Measurements from ENCODE around the gene ALDH1B1. TPM values are rescaled to one million over a fixed set of nuclear protein-coding genes. Genes with fewer than 3 reads are reported as not detected.

Gene ALDH1B1
- total and polyA plus RNA-seq, 2 of the 13 experiments (the other 11 are each of a cell fraction or from before 2014, with no cell fraction given): 45.1 to 125 TPM

DNA sequence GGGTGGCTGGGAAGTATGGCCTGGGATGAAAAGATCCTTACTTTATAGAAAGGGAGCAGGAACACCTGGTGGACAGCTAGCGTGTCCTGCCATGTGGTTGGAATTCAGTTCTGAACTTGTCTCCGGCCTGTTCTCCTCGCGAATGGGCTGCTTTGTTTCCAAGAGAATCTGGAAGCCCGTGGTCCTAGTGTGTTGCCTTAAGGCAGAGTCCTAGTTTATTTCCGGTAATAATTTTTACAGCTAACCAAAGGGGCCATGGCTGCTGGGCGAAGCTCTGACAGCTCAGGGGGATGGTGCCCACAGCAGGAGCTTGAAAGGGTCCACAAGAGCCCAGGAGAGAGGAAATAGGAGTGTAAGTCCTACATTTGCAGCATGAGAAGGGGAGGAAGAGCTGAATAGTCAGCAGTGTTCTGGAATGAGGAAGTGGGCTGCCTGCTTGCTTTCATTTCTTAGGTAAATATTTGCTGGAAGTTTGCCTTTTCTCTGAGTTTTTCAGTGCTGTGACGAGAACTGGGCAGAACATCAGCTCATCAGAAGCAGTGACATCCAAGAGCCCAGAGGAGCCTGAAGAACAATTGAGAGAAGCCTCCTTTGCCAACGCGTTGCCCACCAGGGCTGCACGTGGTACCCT is 44.8 kb downstream of the ALDH1B1 start (continued):
- TF ChIP-seq SOX13 (IDR thresholded peaks at IDR 0.05) (no peak), SOX13 (CRISPR knock-in tag; conservative IDR thresholded peaks at IDR 0.05 in 1 of 2, IDR thresholded peaks at IDR 0.05 in 1 of 2) (peak in 1 of 2 experiments; percentile 74; a peak in 2 of 4 replicates), ZNF543 (CRISPR knock-in tag; IDR thresholded peaks at IDR 0.05) (no peak), HNF4A (CRISPR knock-in tag; IDR thresholded peaks at IDR 0.05) (peak; percentile 26; the same call in 1 of the 2 replicates), RBM39 (IDR thresholded peaks at IDR 0.05; ENCODE audit: low read depth, low read length, poor library complexity, severe bottlenecking) (no peak), MTF2 (CRISPR knock-in tag; IDR thresholded peaks at IDR 0.05; ENCODE audit: borderline replicate concordance) (0 out of 2 replicates have a peak, but pooled peaks have one; percentile 49)
- TF ChIP-seq, protein P1, sequence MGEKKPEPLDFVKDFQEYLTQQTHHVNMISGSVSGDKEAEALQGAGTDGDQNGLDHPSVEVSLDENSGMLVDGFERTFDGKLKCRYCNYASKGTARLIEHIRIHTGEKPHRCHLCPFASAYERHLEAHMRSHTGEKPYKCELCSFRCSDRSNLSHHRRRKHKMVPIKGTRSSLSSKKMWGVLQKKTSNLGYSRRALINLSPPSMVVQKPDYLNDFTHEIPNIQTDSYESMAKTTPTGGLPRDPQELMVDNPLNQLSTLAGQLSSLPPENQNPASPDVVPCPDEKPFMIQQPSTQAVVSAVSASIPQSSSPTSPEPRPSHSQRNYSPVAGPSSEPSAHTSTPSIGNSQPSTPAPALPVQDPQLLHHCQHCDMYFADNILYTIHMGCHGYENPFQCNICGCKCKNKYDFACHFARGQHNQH (CRISPR knock-in tag; IDR thresholded peaks at IDR 0.05): 0 out of 2 replicates have a peak, but pooled peaks have one; percentile 18
- TF ChIP-seq, protein P2, sequence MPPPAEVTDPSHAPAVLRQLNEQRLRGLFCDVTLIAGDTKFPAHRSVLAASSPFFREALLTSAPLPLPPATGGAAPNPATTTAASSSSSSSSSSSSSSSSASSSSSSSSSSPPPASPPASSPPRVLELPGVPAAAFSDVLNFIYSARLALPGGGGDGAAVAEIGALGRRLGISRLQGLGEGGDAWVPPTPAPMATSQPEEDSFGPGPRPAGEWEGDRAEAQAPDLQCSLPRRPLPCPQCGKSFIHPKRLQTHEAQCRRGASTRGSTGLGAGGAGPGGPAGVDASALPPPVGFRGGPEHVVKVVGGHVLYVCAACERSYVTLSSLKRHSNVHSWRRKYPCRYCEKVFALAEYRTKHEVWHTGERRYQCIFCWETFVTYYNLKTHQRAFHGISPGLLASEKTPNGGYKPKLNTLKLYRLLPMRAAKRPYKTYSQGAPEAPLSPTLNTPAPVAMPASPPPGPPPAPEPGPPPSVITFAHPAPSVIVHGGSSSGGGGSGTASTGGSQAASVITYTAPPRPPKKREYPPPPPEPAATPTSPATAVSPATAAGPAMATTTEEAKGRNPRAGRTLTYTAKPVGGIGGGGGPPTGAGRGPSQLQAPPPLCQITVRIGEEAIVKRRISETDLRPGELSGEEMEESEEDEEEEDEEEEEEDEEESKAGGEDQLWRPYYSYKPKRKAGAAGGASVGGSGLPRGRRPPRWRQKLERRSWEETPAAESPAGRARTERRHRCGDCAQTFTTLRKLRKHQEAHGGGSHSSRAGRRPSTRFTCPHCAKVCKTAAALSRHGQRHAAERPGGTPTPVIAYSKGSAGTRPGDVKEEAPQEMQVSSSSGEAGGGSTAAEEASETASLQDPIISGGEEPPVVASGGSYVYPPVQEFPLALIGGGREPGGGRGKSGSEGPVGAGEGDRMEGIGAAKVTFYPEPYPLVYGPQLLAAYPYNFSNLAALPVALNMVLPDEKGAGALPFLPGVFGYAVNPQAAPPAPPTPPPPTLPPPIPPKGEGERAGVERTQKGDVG (CRISPR knock-in tag; IDR thresholded peaks at IDR 0.05; ENCODE audit: borderline replicate concordance): peak; percentile 68; the same call in 1 of the 2 replicates
- TF ChIP-seq, protein P3, sequence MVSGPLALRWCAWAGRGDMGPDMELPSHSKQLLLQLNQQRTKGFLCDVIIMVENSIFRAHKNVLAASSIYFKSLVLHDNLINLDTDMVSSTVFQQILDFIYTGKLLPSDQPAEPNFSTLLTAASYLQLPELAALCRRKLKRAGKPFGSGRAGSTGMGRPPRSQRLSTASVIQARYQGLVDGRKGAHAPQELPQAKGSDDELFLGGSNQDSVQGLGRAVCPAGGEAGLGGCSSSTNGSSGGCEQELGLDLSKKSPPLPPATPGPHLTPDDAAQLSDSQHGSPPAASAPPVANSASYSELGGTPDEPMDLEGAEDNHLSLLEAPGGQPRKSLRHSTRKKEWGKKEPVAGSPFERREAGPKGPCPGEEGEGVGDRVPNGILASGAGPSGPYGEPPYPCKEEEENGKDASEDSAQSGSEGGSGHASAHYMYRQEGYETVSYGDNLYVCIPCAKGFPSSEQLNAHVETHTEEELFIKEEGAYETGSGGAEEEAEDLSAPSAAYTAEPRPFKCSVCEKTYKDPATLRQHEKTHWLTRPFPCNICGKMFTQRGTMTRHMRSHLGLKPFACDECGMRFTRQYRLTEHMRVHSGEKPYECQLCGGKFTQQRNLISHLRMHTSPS (CRISPR knock-in tag; IDR thresholded peaks at IDR 0.05; ENCODE audit: low read depth): peak; percentile 71; the same call in 1 of the 2 replicates

Measured in HepG2 (cell line).